ENCODE results near the gene SPATA46.

- TF ChIP-seq CTCF (IDR thresholded peaks at IDR 0.05; ENCODE audit: insufficient read depth, low read length, poor library complexity, severe bottlenecking) = no peak
- no peak for TF ChIP-seq EZH2phosphoT487 (conservative IDR thresholded peaks at IDR 0.05; ENCODE audit: low read length)
Observed at GRCh38 chr1:162326559-162326958, 50.1 kb downstream of the SPATA46 start.

Measured in SU-DHL-6 (cell line).